Measurements from ENCODE around the gene AKR1D1. TPM values are rescaled to one million over a fixed set of nuclear protein-coding genes. Genes with fewer than 3 reads are reported as not detected.

Gene AKR1D1
- total RNA-seq, 1 donor from 2014 or later, result not detected

GRCh38 chr7:138166681-138167080 is 90.4 kb downstream of the AKR1D1 start:
- no peak for DNase-seq
- H3K4me1 ChIP-seq, result no peaks in the 10 kb centered on the region
- H3K4me3 ChIP-seq, result no peak overlapping the region
- H3K27ac ChIP-seq (replicated peaks), result no peak overlapping the region
- H3K36me3 ChIP-seq, result no peaks in the 10 kb centered on the region
- H3K27me3 ChIP-seq (ENCODE audit: low read depth), result no peaks in the 10 kb centered on the region
- intact Hi-C loops (cut with micrococcal nuclease), result no loop called here
- TF ChIP-seq, protein P1, sequence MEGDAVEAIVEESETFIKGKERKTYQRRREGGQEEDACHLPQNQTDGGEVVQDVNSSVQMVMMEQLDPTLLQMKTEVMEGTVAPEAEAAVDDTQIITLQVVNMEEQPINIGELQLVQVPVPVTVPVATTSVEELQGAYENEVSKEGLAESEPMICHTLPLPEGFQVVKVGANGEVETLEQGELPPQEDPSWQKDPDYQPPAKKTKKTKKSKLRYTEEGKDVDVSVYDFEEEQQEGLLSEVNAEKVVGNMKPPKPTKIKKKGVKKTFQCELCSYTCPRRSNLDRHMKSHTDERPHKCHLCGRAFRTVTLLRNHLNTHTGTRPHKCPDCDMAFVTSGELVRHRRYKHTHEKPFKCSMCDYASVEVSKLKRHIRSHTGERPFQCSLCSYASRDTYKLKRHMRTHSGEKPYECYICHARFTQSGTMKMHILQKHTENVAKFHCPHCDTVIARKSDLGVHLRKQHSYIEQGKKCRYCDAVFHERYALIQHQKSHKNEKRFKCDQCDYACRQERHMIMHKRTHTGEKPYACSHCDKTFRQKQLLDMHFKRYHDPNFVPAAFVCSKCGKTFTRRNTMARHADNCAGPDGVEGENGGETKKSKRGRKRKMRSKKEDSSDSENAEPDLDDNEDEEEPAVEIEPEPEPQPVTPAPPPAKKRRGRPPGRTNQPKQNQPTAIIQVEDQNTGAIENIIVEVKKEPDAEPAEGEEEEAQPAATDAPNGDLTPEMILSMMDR (IDR thresholded peaks at IDR 0.05; ENCODE audit: borderline replicate concordance), result no peak
- peaks cover 15% of the 10 kb centered on the region for H3K9me3 ChIP-seq (replicated peaks)

DNA sequence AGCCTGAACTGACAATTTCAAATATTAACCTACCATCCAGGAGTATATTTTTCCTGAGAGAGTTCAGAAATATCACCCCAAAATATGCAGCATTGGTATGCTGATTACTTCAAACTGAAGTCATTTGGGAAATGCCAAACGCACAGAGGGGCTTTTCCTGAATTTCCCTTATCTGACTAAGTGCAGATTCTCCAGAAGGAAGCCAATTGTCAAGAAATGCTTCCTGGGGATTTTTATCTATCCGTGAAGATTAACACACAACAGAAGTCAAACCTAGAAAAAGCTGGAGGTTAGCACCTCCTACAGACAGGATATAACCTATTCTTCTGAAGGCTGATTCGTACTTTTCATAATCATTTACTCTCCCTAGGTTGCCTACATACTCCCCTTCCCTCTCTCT is 91.0 kb downstream of the AKR1D1 start:
- no peaks in the 10 kb centered on the region for H3K36me3 ChIP-seq
- no peak overlapping the region for H3K4me3 ChIP-seq
- no peaks in the 10 kb centered on the region for H3K27me3 ChIP-seq (ENCODE audit: low read depth)
- intact Hi-C loops (cut with micrococcal nuclease), result no loop called here
- TF ChIP-seq, protein P1 (IDR thresholded peaks at IDR 0.05; ENCODE audit: borderline replicate concordance), result no peak
- DNase-seq, result no peak
- peaks cover 15% of the 10 kb centered on the region for H3K9me3 ChIP-seq (replicated peaks)
- H3K27ac ChIP-seq (replicated peaks), result no peak overlapping the region
- no peaks in the 10 kb centered on the region for H3K4me1 ChIP-seq

- H3K9me3 ChIP-seq (replicated peaks), result peaks cover 15% of the 10 kb centered on the region
- H3K4me1 ChIP-seq, result no peaks in the 10 kb centered on the region
- no peak overlapping the region for H3K4me3 ChIP-seq
- intact Hi-C loops (cut with micrococcal nuclease), result no loop called here
- H3K27ac ChIP-seq (replicated peaks), result no peak overlapping the region
- no peaks in the 10 kb centered on the region for H3K27me3 ChIP-seq (ENCODE audit: low read depth)
- no peaks in the 10 kb centered on the region for H3K36me3 ChIP-seq
- TF ChIP-seq, protein P1 (IDR thresholded peaks at IDR 0.05; ENCODE audit: borderline replicate concordance), result no peak
- no peak for DNase-seq
These were observed 91.6 kb downstream of the AKR1D1 start for GRCh38 chr7:138167869-138168296.

Other genes starting within 250 kb of the AKR1D1 start
- gene DGKI, start 229.5 kb upstream of the AKR1D1 start, total RNA-seq, result 1.3 TPM
- gene CREB3L2, start 74.4 kb upstream of the AKR1D1 start, total RNA-seq, result 28.9 TPM

All from left ventricle myocardium inferior (tissue), 1 donor.